ENCODE data around the gene MT1M.
A peak's percentile ranks its signal among the peaks of the same experiment; 100 is the strongest.
"Not testable (repeated sequence)": the region's sequence is repeated elsewhere in the genome, so short reads cannot be mapped to it uniquely, and the experiment has no call there.

Gene MT1M

DNA sequence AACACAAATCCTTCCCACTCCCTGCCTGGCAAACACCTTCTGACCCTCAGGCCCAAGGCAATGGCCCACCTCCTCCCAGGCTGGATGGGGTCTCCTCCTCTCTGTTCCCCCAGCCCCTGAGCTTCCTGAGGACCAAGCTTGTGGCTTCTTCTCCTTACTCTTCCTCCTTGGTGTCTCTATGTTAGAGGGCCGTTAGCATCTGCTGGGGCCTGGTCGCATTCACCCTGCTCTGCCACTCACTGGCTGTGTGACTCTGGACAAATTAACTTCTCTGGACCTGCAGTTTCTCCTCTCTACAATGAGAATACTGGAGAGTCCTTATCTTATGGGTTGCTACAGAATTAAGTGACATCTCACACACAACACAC, 24.8 kb upstream of the MT1M start:
- H3K4me3 ChIP-seq (ENCODE audit: low read length) = peak overlapping the region; percentile 84

DNA sequence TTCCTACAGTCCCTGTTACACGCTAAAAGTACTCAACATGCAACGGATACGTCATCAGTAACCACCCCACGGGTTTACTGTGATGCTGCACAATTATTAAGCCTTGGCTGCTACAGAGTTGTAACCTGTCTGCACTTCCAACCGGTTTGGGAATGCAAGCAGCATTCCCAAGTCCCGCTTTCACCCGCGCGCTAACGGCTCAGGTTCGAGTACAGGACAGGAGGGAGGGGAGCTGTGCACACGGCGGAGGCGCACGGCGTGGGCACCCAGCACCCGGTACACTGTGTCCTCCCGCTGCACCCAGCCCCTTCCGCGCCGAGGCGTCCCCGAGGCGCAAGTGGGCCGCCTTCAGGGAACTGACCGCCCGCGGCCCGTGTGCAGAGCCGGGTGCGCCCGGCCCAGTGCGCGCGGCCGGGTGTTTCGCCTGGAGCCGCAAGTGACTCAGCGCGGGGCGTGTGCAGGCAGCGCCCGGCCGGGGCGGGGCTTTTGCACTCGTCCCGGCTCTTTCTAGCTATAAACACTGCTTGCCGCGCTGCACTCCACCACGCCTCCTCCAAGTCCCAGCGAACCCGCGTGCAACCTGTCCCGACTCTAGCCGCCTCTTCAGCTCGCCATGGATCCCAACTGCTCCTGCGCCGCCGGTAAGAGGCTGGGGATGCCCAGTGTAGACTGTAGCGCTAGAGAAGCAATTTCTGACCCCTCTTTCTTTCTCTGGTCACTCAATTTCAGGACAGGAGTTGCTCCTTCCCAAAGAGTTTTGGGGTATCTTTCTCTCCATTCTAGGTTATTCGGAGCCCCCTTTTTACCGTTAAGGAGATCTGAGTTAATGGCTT, 24.2 kb upstream of the MT1M start, which contains the start of gene MT2A:
MT2A (plus strand) TSS at position 542 of the 833 bp plus-strand sequence; CDS start at position 614, 72 bp downstream.
- H3K4me3 ChIP-seq (ENCODE audit: low read length) = peak within 1 kb of the TSS; percentile 84
- peak; percentile 88 for DNase-seq (ENCODE audit: low read depth, low spot score)

More for the DNA sequence above, 24.8 kb upstream of the MT1M start:
- DNase-seq (ENCODE audit: low read depth, low spot score) = no peak

DNA sequence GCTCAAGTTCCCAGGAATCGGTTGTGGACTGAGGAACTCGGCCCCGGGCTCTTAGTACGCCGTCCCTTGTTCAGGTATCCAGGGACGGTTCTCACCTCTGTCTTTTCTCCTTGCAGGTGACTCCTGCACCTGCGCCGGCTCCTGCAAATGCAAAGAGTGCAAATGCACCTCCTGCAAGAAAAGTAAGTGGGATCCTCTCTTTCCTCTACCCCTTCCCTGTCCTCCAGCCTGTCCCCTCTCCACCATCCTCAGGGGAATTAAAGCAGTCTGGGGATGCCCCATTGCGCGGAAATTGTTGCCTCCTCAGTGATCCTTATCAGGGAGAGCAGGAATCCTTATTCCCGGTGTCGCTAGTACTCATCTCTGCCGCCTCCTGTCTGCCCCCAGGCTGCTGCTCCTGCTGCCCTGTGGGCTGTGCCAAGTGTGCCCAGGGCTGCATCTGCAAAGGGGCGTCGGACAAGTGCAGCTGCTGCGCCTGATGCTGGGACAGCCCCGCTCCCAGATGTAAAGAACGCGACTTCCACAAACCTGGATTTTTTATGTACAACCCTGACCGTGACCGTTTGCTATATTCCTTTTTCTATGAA, 23.5 kb upstream of the MT1M start:
- peak overlapping the region; percentile 84 for H3K4me3 ChIP-seq (ENCODE audit: low read length)
- no peak for DNase-seq (ENCODE audit: low read depth, low spot score)

DNA sequence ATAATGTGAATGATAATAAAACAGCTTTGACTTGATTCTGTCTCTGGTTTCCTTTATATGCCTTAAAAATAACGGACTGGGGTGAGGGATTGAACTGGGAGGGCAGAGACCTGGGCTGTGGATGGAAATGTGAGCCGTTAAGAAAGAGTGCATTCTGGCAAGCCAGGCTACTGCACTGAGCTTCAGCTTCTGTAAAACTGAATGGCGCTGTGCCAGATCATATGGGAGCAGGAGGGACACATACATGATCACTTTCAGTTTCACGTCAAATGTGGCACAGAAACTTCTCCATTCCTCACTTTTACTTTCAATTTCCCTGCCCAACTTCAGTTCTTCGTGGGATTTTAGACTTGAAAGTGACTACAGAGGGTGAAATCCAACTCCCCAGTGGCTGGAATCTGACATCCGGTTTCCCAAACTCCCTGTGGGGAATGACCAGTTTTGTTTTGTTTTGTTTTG, 23.0 kb upstream of the MT1M start:
- peak; percentile 77 for DNase-seq (ENCODE audit: low read depth, low spot score)
- H3K4me3 ChIP-seq (ENCODE audit: low read length) = peak overlapping the region; percentile 84

DNA sequence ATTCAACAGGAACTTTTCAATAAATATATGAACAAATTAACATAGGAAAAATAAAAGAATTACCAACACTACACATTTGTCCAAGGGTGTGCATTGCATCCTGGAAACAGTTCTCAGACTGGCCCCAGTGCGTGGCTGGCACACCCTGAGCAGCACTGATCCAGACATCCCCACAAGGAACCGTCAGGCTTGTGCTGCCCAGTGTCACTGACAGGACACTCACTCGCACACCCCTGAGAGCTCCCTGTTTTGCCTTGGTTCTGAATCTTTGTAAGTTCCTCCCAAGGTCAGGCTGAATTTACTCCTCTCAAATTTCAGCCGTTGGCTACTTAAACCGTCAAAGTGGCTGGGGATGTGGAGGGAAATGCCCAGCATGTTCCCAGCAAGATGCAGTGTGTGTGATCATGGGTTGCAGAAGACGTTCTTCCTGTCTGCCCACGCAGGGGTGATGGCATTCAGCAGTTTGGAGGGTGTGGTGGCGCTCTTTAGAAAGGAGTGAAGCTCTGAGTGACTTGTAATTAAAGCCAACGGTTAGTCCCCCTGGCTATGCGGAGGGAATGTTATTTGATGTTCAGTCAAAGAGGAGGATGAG, 22.3 kb upstream of the MT1M start:
- H3K4me3 ChIP-seq (ENCODE audit: low read length) = peak overlapping the region; percentile 84
- peak; percentile 37 for DNase-seq (ENCODE audit: low read depth, low spot score)

DNA sequence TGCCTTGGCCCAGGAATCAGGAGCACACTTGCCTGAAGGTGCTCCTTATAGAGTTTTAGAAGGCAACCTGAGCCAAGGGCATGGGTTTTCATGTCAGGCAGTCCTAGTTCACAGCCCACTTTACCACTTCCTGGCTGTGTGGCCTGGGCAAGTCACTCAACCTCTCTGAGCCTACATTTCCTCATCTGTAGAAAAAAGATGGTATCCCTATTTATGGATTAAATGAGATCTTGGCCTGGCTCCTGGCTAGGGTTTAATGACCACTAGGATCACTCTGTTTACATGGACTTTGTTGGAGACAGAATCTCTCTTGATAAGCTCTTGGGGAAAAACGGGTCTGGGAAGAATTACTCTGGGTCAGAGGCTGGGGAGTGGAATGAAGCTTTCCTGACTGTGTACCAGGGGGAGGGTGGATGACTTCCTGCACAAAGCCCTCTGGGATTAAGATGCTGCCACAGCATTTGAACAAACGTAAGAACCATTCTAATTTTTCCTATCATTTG, 21.8 kb upstream of the MT1M start:
- DNase-seq (ENCODE audit: low read depth, low spot score) = peak; percentile 37
- H3K4me3 ChIP-seq (ENCODE audit: low read length) = no peak overlapping the region

DNA sequence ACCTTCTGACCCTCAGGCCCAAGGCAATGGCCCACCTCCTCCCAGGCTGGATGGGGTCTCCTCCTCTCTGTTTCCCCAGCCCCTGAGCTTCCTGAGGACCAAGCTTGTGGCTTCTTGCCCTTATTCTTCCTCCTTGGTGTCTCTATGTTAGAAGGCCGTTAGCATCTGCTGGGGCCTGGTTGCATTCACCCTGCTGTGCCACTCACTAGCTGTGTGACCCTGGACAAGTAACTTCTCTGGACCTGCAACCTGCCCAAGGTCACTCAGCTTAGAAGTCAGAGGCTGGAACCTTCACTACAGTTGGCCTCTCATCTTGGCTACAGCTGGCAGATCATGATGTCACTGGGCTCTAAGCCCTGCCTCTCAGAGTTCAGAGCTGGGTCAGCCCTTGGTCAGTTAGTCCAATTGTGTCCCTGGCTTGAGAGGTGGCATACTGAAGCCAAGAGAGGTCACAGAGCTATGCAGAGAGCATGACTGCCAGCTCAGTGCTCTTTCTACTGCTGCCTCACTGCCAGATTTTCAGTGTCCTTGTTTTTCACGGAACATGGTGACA, 21.1 kb upstream of the MT1M start:
- no peak for DNase-seq (ENCODE audit: low read depth, low spot score)
- no peak overlapping the region for H3K4me3 ChIP-seq (ENCODE audit: low read length)

DNA sequence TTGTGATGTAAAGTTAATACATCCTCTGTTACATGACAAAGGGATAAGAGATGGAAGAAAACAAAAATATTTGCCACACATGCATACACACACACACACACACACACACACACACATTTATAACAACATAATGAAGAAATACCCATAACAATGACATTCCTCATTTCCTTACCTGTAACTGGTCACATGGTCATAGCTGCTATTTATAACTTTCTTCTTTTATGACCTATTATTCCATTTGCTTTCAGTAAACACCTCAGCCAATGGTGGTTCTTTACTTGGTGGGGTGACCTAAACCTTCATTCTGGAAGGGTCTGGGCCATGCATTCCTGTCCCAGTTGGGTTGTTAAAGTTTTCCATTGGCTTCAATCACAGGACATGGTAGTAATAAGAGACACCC, 18.8 kb upstream of the MT1M start:
- H3K4me3 ChIP-seq (ENCODE audit: low read length) = no peak overlapping the region
- no peak for DNase-seq (ENCODE audit: low read depth, low spot score)

DNA sequence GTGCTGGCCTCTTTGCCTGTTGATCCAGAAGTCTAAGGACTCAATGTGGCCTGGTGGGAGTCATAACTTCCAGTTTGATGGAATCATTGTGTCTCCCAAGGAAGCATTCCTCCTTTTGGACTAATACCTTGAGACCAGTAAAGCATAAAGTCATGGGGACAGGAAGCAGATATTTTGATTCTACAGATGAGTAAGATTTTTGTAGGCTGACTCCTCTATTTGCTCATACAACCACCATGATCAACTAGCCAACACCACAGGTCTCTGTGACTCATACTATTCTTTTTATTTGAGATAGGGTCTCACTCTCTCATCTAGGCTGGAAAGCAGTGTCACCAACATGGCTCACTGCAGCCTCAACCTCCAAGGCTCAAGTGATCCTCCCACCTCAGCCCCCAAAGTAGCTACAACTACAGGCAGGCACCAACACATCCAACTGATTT, 17.9 kb upstream of the MT1M start:
- H3K4me3 ChIP-seq (ENCODE audit: low read length) = no peak overlapping the region
- no peak for DNase-seq (ENCODE audit: low read depth, low spot score)

DNA sequence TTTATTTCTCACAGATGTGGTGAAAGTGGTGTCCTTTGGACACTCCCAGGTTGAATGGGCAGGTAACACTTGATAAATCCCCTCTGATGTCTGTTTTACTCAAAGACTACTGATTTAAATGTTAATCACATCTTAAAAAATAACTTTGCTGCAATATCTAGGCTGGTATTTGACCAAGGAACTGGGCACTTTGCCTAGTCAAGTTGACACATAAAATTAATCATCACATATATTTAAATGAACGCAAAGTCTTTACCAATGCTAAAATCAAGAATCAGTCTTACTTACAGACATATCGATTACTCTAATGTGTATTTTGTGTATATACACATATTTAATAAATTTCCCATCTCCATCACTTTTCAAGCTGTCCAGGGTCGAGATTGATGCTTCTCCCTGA, 17.1 kb upstream of the MT1M start:
- no peak for DNase-seq (ENCODE audit: low read depth, low spot score)
- no peak overlapping the region for H3K4me3 ChIP-seq (ENCODE audit: low read length)

DNA sequence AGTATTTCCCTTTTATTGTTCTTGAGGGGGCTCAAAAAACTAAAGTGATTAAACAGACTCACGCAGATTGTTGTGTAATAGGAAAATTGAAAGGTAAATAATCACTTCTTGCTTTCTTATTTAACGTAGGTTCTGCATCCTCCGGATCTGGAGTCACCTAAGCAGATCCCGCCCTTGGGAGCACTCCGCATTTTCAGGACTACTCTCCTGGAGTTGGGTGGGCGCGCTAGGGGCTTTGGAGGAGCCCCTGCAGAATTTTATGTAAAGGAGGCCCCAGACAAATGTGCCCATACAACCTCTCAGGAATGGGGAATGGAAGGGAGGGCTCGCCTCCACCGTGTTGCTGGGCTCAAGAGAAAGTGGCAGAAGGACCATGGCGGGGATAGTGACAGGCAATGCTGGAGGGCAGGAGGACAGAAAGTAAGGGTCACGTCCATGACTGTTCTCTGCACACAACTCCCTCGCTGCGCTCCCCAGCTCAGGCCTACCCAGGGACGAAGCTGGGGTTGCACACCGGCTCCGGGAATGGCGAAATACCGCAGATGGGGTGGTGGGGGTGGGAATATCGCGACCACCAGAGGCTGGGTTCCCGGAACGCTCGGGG, 15.7 kb upstream of the MT1M start:
- no peak overlapping the region for H3K4me3 ChIP-seq (ENCODE audit: low read length)
- DNase-seq (ENCODE audit: low read depth, low spot score) = no peak

DNA sequence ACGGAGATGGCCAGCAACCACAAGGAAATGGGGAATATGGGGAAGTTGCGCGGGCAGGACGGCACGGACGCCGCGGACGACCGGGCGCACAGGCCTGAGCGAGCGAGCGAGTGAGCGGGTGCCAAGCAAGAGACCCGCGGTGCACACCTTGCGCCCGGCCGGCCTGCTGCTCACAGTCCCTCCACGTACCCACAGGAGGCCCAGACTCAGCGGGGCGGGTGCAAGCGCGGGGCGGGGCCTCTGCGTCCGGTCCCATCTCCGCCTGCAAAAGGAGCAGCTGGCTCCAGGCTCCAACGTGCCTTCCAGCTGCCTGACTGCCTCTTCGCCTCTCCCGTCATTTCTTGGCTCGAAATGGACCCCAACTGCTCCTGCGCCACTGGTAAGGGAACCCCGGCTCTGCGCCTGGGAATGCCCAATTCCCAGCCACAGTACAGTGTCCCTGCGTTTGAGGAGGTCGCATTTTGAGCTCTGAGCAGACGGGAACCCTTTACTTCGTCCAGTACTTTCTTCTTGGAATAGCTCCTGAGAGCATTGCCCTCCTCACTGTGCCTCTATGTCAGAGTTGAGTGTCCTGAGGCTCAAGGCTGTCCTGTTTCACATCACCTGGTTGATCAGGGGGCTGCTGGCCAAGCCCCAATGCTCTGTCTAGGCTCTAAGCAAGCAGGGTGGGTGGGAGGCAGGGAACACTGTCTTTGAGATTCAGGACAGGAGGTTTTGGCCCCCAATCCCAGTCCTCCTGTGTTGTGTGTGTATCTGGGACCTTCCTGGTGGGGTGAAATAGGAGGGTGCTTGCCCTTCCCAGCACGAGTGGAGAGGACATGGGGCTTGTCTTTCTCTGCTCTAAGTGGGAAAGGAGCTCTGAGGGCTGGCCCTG, 15.0 kb upstream of the MT1M start:
- no peak overlapping the region for H3K4me3 ChIP-seq (ENCODE audit: low read length)
- no peak for DNase-seq (ENCODE audit: low read depth, low spot score)

DNA sequence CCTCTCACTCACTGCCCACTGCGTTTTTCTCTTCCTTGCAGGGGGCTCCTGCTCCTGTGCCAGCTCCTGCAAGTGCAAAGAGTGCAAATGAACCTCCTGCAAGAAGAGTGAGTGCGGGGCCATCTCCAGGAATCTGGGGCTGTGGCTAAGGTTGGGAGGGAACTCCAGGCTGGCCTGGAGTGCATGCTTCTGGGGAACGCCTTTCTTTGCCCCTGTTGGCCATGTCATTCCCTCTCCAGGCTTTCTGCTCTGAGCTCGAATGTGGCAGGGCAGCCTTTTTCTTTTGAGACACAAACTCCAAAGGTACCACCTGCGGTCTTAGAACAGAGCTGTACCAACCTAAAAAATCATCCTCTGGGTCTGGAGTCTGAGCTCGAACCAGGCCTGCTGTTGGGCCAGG, 14.3 kb upstream of the MT1M start:
- DNase-seq (ENCODE audit: low read depth, low spot score) = no peak
- H3K4me3 ChIP-seq (ENCODE audit: low read length) = no peak overlapping the region

DNA sequence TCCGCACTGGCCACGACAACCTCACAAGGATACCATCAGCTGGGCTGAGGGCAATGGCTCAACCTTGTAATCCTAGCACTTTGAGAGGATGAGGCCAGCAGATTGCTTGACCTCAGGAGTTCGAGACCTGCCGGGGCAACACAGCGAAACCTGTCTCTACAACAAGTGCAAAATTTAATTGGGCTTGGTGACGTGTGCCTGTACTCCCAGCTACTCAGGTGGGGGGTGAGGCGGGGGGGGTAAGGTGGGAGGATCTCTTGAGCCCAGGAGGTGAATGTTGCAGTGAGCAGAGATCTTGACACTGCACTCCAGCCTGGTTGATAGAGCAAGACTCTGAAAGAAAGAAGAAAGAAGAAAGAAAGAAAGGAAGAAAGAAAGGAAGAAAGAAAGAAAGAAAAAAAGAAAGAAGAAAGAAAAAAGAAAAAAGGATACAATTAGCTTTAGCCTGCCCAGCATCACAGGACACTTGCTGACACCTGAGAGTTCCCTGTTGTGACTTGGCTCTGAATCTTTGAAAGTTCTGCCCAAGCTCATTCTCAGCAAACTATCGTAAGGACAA, 12.0 kb upstream of the MT1M start:
- no peak for DNase-seq (ENCODE audit: low read depth, low spot score)
- no peak overlapping the region for H3K4me3 ChIP-seq (ENCODE audit: low read length)

DNA sequence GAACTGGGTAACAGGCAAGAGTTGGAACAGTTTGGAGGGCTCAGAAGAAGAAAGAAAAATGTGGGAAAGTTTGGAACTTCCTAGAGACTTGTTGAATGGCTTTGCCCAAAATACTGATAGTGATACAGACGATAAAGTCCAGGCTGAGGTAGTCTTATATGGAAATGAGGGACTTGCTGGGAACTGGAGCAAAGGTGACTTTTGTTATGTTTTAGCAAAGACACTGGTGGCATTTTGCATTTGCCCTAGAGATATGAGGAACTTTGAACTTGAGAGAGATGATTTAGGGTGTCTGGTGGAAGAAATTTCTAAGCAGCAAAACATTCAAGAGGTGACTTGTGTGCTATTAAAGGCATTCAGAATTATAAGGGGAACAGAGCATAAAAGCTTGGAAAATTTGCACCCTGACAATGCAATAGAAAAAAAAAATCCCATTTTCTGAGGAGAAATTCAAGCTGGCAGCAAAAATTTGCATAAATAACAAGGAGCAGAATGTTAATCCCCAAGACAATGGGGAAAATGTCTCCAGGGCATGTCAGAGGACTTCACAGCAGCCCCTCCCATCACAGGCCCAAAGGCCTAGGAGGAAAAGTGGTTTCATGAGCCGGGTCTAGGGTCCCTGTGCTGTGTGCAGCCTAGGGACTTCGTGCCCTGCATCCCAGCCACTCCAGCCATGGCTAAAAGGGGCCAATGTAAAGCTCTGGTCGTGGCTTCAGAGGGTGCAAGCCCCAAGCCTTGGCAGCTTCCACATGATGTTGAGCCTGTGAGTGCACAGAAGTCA, 10.6 kb upstream of the MT1M start:
- not testable (repeated sequence) for H3K4me3 ChIP-seq (ENCODE audit: low read length); DNase-seq (ENCODE audit: low read depth, low spot score)

DNA sequence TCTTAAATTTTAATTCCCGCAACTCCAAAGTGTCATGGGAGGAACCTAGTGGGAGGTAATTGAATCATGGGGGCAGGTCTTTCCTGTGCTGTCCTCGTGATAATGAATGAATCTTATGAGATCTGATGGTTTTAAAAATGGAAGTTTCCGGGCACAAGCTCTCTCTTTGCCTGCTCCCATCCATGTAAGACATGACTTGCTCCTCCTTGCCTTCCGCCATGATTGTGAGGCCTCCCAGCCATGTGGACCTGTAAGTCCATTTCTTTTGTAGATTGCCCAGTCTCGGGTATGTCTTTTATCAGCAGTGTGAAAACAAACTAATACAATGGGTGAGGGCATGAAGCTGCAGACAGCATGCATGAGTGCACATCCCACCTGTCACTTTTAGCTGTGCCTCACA, 9.3 kb upstream of the MT1M start:
- DNase-seq (ENCODE audit: low read depth, low spot score); H3K4me3 ChIP-seq (ENCODE audit: low read length): not testable (repeated sequence)

DNA sequence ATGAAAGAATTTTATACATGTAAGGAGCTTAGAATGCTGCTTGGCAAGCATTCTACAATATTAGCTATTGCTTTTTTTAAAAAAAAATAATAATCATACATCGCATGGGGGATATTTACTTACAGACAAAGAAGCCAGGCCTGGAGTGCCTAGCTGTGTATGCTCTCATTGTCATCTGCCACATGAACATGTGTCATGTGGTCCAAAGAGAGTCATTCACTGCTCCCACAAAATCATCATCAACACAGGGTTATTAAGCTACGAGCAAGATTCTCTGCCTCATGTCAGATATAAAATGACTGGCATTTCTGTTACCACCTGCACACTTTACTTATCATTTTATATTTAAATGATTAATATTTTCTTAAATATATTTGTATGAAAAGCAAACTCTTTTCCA, 8.8 kb upstream of the MT1M start:
- H3K4me3 ChIP-seq (ENCODE audit: low read length) = no peak overlapping the region
- DNase-seq (ENCODE audit: low read depth, low spot score) = no peak
